Skeletal muscle tissue (tissue), 4 donors: ENCODE results near the gene PRMT7. TPM values are rescaled to one million over a fixed set of nuclear protein-coding genes. Genes with fewer than 3 reads are reported as not detected.

Source experiments
- H3K27ac ChIP-seq: one replicate; pipeline ENCODE4 v1.7.0; 2013; ENCODE audit warnings: mild to moderate bottlenecking, low read depth, low read length, inconsistent platforms
- H3K27me3 ChIP-seq, 3 donors: one replicate each; pipeline ENCODE4 v1.7.0; 2013; ENCODE audit warnings: low read length in 3 of 3; ENCODE audit not compliant: control insufficient read depth in 3 of 3, insufficient read depth in 3 of 3
- H3K36me3 ChIP-seq, 3 donors: one replicate each; pipeline ENCODE4 v1.7.0; 2013; ENCODE audit warnings: low read length in 3 of 3; ENCODE audit not compliant: control insufficient read depth in 3 of 3, insufficient read depth in 3 of 3
- H3K4me1 ChIP-seq, 3 donors: one replicate each; pipeline ENCODE4 v1.7.0; 2013; ENCODE audit warnings: low read length in 3 of 3, mild to moderate bottlenecking in 3 of 3; ENCODE audit not compliant: control insufficient read depth in 3 of 3, insufficient read depth in 3 of 3
- H3K4me3 ChIP-seq, 3 donors: one replicate each; pipeline ENCODE4 v1.7.0; 2013; ENCODE audit warnings: low read length in 3 of 3
- H3K9ac ChIP-seq, 3 donors: one replicate each; pipeline ENCODE4 v1.7.0; 2013; ENCODE audit warnings: low read length in 3 of 3, mild to moderate bottlenecking in 3 of 3, moderate library complexity in 2 of 3, low read depth in 1 of 3
- H3K9me3 ChIP-seq, 3 donors: one replicate each; pipeline ENCODE4 v1.7.0; 2013; ENCODE audit warnings: low read length in 3 of 3; ENCODE audit not compliant: control insufficient read depth in 3 of 3
- total RNA-seq: library from RNA; depleted of rRNA; stranded (reverse); fragments of >200 nt; gene quantifications from one replicate; pipeline ENCODE4 v1.2.3, GENCODE V29; 2014
- donor health status: Osteomylitis.

Gene PRMT7
- total RNA-seq, 1 donor from 2014 or later: 49.1 TPM

- Histone ChIP-seq H3K27ac (no peak overlapping the region), H3K27me3 (peaks cover 0 to 5% (median 0%) of the 10 kb centered on the region in 3 donors), H3K9ac (no peak overlapping the region), H3K36me3 (peaks cover 38 to 54% (median 47%) of the 10 kb centered on the region in 3 donors), H3K4me1 (peaks cover 0 to 4% (median 3%) of the 10 kb centered on the region in 3 donors), H3K4me3 (no peak overlapping the region), H3K9me3 (no peaks in the 10 kb centered on the region)
These were observed 48.8 kb downstream of the PRMT7 start for GRCh38 chr16:68359398-68360191.

- Histone ChIP-seq H3K9ac (no peak overlapping the region), H3K27me3 (peaks cover 0 to 12% (median 2%) of the 10 kb centered on the region in 3 donors), H3K4me1 (peaks cover 3 to 12% (median 4%) of the 10 kb centered on the region in 3 donors), H3K27ac (no peak overlapping the region), H3K9me3 (no peaks in the 10 kb centered on the region), H3K36me3 (peaks cover 28 to 48% (median 40%) of the 10 kb centered on the region in 3 donors), H3K4me3 (no peak overlapping the region)
These were observed 49.7 kb downstream of the PRMT7 start for GRCh38 chr16:68360547-68360946.

GRCh38 chr16:68360956-68361355, 50.1 kb downstream of the PRMT7 start:
- H3K27me3 ChIP-seq: peaks cover 0 to 15% (median 6%) of the 10 kb centered on the region in 3 donors
- peaks cover 24 to 44% (median 36%) of the 10 kb centered on the region in 3 donors for H3K36me3 ChIP-seq
- no peaks in the 10 kb centered on the region for H3K9me3 ChIP-seq
- H3K4me1 ChIP-seq: peaks cover under 1 to 13% (median 7%) of the 10 kb centered on the region in 3 donors
- H3K4me3 ChIP-seq: no peak overlapping the region
- H3K27ac ChIP-seq: no peak overlapping the region
- no peak overlapping the region for H3K9ac ChIP-seq

DNA sequence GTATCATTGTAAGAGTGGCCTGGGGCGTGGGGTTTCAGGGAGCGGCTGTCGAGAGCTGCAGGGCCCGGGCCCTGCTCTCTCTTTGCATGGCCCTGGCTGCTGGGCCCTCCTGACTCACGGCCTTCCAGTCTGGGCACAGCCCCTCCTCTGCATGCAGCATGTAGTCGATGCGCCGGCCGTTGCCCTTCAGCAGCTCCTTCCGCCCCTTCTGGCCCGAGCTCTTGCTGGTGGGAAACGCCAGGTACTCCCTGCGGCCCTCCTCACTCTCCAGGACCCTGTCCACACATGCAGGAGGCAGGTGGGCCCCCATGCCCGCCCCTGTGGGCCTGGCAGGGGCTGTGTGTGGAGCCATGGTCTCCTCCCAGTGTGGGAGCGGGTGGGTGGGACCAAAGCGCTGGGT, 50.7 kb downstream of the PRMT7 start:
- Histone ChIP-seq H3K27me3 (peaks cover 4 to 15% (median 9%) of the 10 kb centered on the region in 3 donors), H3K4me1 (peaks cover 0 to 16% (median 7%) of the 10 kb centered on the region in 3 donors), H3K36me3 (peaks cover 22 to 39% (median 32%) of the 10 kb centered on the region in 3 donors), H3K4me3 (no peak overlapping the region), H3K9me3 (no peaks in the 10 kb centered on the region), H3K9ac (no peak overlapping the region), H3K27ac (no peak overlapping the region)

DNA sequence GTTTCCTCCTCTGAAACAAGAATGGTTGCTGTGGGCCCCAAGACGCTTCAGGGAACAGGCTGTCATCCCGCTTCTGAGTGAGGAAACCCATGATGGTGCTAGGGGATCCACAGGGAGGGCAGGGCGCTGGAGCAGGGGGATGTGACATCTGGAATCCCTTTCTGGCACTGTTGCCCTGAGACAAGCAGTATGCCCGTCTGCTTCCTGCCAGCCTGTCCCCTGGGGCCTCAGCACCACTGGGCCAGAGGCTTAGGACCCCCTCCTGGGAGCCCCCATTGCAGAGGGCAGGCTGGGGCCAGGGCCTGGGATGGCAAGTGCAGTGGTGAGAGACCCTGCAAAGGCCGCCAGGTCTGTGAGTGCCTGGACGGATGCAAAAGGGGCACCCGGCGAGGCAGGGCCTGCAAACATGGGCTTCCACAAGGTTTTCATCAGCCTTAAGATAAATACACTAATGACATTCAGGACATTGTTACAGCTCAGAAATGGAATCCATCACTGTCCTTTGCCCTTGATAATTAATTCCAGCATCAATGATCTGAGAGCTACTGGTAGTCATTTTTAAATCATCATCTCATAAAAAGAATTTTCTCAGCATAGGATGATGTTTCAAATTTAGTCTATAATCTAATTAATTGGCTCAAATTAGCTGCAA, 51.6 kb downstream of the PRMT7 start:
- H3K9me3 ChIP-seq: no peaks in the 10 kb centered on the region
- peaks cover 4 to 15% (median 11%) of the 10 kb centered on the region in 3 donors for H3K27me3 ChIP-seq
- no peak overlapping the region for H3K4me3 ChIP-seq
- peaks cover 13 to 30% (median 23%) of the 10 kb centered on the region in 3 donors for H3K36me3 ChIP-seq
- H3K27ac ChIP-seq: no peak overlapping the region
- H3K9ac ChIP-seq: no peak overlapping the region
- H3K4me1 ChIP-seq: peaks cover 0 to 13% (median 7%) of the 10 kb centered on the region in 3 donors

GRCh38 chr16:68362947-68363657, 52.3 kb downstream of the PRMT7 start:
- Histone ChIP-seq H3K4me1 (peaks cover 0 to 13% (median 7%) of the 10 kb centered on the region in 3 donors), H3K36me3 (peaks cover 6 to 22% (median 16%) of the 10 kb centered on the region in 3 donors), H3K27me3 (peaks cover 4 to 15% (median 13%) of the 10 kb centered on the region in 3 donors), H3K4me3 (no peak overlapping the region), H3K27ac (no peak overlapping the region), H3K9me3 (no peaks in the 10 kb centered on the region), H3K9ac (no peak overlapping the region)

GRCh38 chr16:68363658-68364521, 53.1 kb downstream of the PRMT7 start:
- no peak overlapping the region for H3K9ac ChIP-seq
- H3K9me3 ChIP-seq: no peaks in the 10 kb centered on the region
- no peak overlapping the region for H3K27ac ChIP-seq
- no peak overlapping the region for H3K4me3 ChIP-seq
- peaks cover 0 to 13% (median 7%) of the 10 kb centered on the region in 3 donors for H3K4me1 ChIP-seq
- peaks cover 5 to 16% (median 14%) of the 10 kb centered on the region in 3 donors for H3K36me3 ChIP-seq
- H3K27me3 ChIP-seq: peaks cover 4 to 15% (median 13%) of the 10 kb centered on the region in 3 donors

DNA sequence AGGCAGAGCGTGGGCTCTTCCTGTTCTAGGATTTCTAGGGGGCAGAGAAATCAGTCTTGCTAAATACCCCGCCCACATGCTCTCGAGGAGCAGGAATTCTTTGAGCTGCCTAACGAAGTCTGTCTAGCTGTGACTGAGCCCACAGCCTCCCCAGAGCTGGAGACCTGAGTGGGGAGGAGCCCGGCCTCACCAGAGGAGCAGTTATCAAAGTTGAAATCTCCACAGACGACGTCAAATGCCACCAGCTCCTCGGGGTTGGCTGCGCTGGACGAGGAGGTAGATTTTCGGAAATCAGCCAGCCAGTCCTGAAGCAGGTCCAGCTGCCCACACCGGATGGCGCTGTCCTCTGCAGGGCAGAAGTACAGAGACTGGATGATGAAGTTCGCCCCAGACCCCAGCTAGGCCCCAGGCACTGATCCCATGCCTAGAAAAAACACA, 53.8 kb downstream of the PRMT7 start:
- Histone ChIP-seq H3K4me1 (peaks cover 2 to 15% (median 9%) of the 10 kb centered on the region in 3 donors), H3K4me3 (no peak overlapping the region), H3K27me3 (peaks cover 4 to 15% (median 13%) of the 10 kb centered on the region in 3 donors), H3K27ac (no peak overlapping the region), H3K36me3 (peaks cover 2 to 12% (median 9%) of the 10 kb centered on the region in 3 donors), H3K9me3 (no peaks in the 10 kb centered on the region), H3K9ac (no peak overlapping the region)
